GM08714 (cell line): ENCODE measurements around the gene CHMP2A.
"Not testable (repeated sequence)": the region's sequence is repeated elsewhere in the genome, so short reads cannot be mapped to it uniquely, and the experiment has no call there.

ENCODE experiments used
- H3K4me3 ChIP-seq: fragments of 200-500 bp; sonication (Bioruptor generic); 2 replicates; pipeline ENCODE4 v1.5.1; 2014; ENCODE audit warnings: mild to moderate bottlenecking, low read length, inconsistent platforms
- ZNF274 ChIP-seq: IDR thresholded peaks from 2 replicates; pipeline ENCODE4 v1.6.1; 2012; ENCODE audit warnings: mild to moderate bottlenecking, low read depth, low read length

CHMP2A gene

GRCh38 chr19:58544591-58545285 lies 10.2 kb downstream of the CHMP2A start:
- peak; percentile 59; the same call in 1 of the 2 replicates for TF ChIP-seq ZNF274
- peak overlapping the region; percentile 91 for H3K4me3 ChIP-seq

- TF ChIP-seq ZNF274 = no peak
- peak within 1 kb of the TSS; percentile 91 for H3K4me3 ChIP-seq
These were observed 10.9 kb downstream of the CHMP2A start, which contains the start of gene TRIM28 for GRCh38 chr19:58543826-58544590. Gene TRIM28, plus strand, starts transcription at chr19:58544064. Its CDS starts 694 bp downstream, at chr19:58544758.

GRCh38 chr19:58542641-58543372 lies 12.1 kb downstream of the CHMP2A start:
- H3K4me3 ChIP-seq = not testable (repeated sequence)

GRCh38 chr19:58539169-58539559 lies 15.7 kb downstream of the CHMP2A start:
- not testable (repeated sequence) for H3K4me3 ChIP-seq

GRCh38 chr19:58538257-58539168 lies 16.4 kb downstream of the CHMP2A start:
- no peak for TF ChIP-seq ZNF274
- H3K4me3 ChIP-seq = peak overlapping the region; percentile 35; the same call in 1 of the 2 replicates

GRCh38 chr19:58536852-58537798 lies 17.8 kb downstream of the CHMP2A start:
- no peak overlapping the region for H3K4me3 ChIP-seq
- TF ChIP-seq ZNF274 = no peak

- no peak overlapping the region for H3K4me3 ChIP-seq
- no peak for TF ChIP-seq ZNF274
These were observed 19.0 kb downstream of the CHMP2A start for GRCh38 chr19:58535857-58536256.

- no peak for TF ChIP-seq ZNF274
- H3K4me3 ChIP-seq = no peak overlapping the region
These were observed 23.7 kb downstream of the CHMP2A start for GRCh38 chr19:58531034-58531840.

GRCh38 chr19:58529405-58529804 lies 25.5 kb downstream of the CHMP2A start:
- no peak for TF ChIP-seq ZNF274
- no peak overlapping the region for H3K4me3 ChIP-seq

- no peak for TF ChIP-seq ZNF274
- H3K4me3 ChIP-seq = no peak overlapping the region
These were observed 32.2 kb downstream of the CHMP2A start for GRCh38 chr19:58522709-58523108.

- TF ChIP-seq ZNF274 = no peak
- H3K4me3 ChIP-seq = no peak overlapping the region
These were observed 33.3 kb downstream of the CHMP2A start for GRCh38 chr19:58521651-58522050.

GRCh38 chr19:58520257-58520599 lies 34.7 kb downstream of the CHMP2A start:
- H3K4me3 ChIP-seq = peak overlapping the region; percentile 83

More at GRCh38 chr19:58520257-58520599, 34.7 kb downstream of the CHMP2A start:
- no peak for TF ChIP-seq ZNF274
